ENCODE results near the gene TEX9. TPM values are rescaled to one million over a fixed set of nuclear protein-coding genes. Genes with fewer than 3 reads are reported as not detected.

TEX9 gene
- polyA plus RNA-seq, 1 donor (not counting 4 experiments of a cell fraction or from before 2014, with no cell fraction given) = 3.4 TPM

DNA sequence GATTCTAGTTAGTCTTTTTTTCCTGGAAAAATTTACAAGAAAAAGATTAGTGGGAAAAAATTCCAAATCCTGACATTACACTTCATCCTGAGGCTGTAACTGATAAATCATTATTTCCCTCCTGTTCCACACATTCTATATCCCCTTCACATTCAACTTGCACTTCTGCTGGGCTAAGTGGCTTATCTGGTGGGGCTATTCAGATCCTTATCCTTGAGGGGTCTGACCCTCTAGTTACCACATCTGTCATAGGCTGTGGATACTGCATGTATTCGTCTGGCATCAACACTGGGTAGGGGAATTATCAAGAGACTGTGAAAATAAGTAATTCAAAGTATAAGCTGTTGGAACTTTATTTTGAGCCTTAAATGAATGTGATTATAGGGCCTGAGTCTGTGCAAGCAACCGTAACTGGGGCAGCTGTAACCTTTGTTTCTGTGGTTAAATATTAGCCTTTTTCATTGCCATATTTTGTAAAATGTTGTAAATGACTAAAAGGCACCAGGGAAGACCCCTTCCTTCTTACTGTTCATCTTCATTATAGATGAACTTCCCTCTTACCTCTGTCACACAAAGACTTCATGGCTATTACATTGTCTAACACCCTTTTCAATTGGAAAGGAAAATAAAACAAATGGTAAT is 28.0 kb upstream of the TEX9 start:
- no peak for FAIRE-seq
- dilution Hi-C loops (cut with MboI; ENCODE audit: extremely low pct_ligation_motif_present, low sequenced_read_pairs) = no loop called here

DNA sequence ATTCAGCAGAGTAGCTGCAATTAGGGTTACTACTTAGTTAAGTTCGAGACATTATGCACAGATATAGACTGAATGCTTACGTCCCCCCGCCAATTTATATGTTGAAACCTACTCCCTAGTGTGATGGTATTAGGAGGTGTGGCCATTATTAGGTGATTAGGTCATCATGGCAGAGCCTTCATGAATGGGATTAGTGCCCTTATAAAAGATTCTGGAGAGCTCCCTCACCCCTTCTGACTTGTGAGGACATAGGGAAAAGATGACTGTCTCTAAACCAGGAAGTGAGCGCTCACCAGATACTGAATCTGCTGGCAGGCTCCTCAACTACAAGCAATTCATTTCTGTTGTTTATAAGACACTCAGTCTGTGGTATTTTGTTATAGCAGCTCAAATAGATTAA is 25.6 kb upstream of the TEX9 start:
- FAIRE-seq = peak; percentile 5

More for the DNA sequence above, 28.0 kb upstream of the TEX9 start:
- no peaks in the 10 kb centered on the region for H3K9me1 ChIP-seq (ENCODE audit: control insufficient read depth, extremely low read depth, insufficient read depth, low read length)
- TF ChIP-seq, protein P1, sequence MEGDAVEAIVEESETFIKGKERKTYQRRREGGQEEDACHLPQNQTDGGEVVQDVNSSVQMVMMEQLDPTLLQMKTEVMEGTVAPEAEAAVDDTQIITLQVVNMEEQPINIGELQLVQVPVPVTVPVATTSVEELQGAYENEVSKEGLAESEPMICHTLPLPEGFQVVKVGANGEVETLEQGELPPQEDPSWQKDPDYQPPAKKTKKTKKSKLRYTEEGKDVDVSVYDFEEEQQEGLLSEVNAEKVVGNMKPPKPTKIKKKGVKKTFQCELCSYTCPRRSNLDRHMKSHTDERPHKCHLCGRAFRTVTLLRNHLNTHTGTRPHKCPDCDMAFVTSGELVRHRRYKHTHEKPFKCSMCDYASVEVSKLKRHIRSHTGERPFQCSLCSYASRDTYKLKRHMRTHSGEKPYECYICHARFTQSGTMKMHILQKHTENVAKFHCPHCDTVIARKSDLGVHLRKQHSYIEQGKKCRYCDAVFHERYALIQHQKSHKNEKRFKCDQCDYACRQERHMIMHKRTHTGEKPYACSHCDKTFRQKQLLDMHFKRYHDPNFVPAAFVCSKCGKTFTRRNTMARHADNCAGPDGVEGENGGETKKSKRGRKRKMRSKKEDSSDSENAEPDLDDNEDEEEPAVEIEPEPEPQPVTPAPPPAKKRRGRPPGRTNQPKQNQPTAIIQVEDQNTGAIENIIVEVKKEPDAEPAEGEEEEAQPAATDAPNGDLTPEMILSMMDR (optimal IDR thresholded peaks at IDR 0.05 in 1 of 3, IDR thresholded peaks at IDR 0.05 in 1 of 3, conservative IDR thresholded peaks at IDR 0.05 in 1 of 3; ENCODE audit: extremely low read depth in 1 of 3, insufficient read depth in 2 of 3, low read length in 3 of 3) = no peak
- no peak for TF ChIP-seq EZH2 (IDR thresholded peaks at IDR 0.05; ENCODE audit: low read length)
- no peak overlapping the region for H3K9ac ChIP-seq (ENCODE audit: control insufficient read depth, extremely low read depth, insufficient read depth, low read length)
- DNase-seq (ENCODE audit: low read depth, low spot score) = no peak
- no peak overlapping the region for H3K4me3 ChIP-seq (ENCODE audit: control insufficient read depth in 2 of 3, extremely low read depth in 1 of 3, insufficient read depth in 2 of 3, low read depth in 1 of 3, low read length in 3 of 3)
- no peak overlapping the region for H3K4me2 ChIP-seq (ENCODE audit: control insufficient read depth, extremely low read depth, insufficient read depth, low read depth, low read length)
- H3K79me2 ChIP-seq (ENCODE audit: control insufficient read depth, insufficient read depth, low read length) = no peaks in the 10 kb centered on the region
- H3K36me3 ChIP-seq (ENCODE audit: control insufficient read depth in 2 of 2, extremely low read depth in 1 of 2, insufficient read depth in 2 of 2, low read length in 2 of 2) = no peaks in the 10 kb centered on the region
- no peaks in the 10 kb centered on the region for H3K9me3 ChIP-seq (ENCODE audit: control insufficient read depth, low read depth, low read length)
- no peaks in the 10 kb centered on the region for H3K27me3 ChIP-seq (ENCODE audit: control insufficient read depth, extremely low read depth, insufficient read depth, low read length)
- no peak overlapping the region for H3K27ac ChIP-seq (ENCODE audit: control insufficient read depth, insufficient read depth, low read length)
- peaks cover 26% of the 10 kb centered on the region for H3K4me1 ChIP-seq (ENCODE audit: control insufficient read depth, extremely low read depth, insufficient read depth, low read length)
- H2AFZ ChIP-seq (ENCODE audit: control insufficient read depth, low read length) = no peak overlapping the region
- H4K20me1 ChIP-seq (ENCODE audit: control insufficient read depth, extremely low read depth, insufficient read depth, low read length) = no peaks in the 10 kb centered on the region

More for the DNA sequence above, 25.6 kb upstream of the TEX9 start:
- no peak overlapping the region for H3K9ac ChIP-seq (ENCODE audit: control insufficient read depth, extremely low read depth, insufficient read depth, low read length)
- no peaks in the 10 kb centered on the region for H3K9me1 ChIP-seq (ENCODE audit: control insufficient read depth, extremely low read depth, insufficient read depth, low read length)
- no peaks in the 10 kb centered on the region for H3K9me3 ChIP-seq (ENCODE audit: control insufficient read depth, low read depth, low read length)
- no peaks in the 10 kb centered on the region for H4K20me1 ChIP-seq (ENCODE audit: control insufficient read depth, extremely low read depth, insufficient read depth, low read length)
- H3K36me3 ChIP-seq (ENCODE audit: control insufficient read depth in 2 of 2, extremely low read depth in 1 of 2, insufficient read depth in 2 of 2, low read length in 2 of 2) = no peaks in the 10 kb centered on the region
- no peak overlapping the region for H3K4me3 ChIP-seq (ENCODE audit: control insufficient read depth in 2 of 3, extremely low read depth in 1 of 3, insufficient read depth in 2 of 3, low read depth in 1 of 3, low read length in 3 of 3)
- H3K4me2 ChIP-seq (ENCODE audit: control insufficient read depth, extremely low read depth, insufficient read depth, low read depth, low read length) = no peak overlapping the region
- H3K4me1 ChIP-seq (ENCODE audit: control insufficient read depth, extremely low read depth, insufficient read depth, low read length) = peaks cover 36% of the 10 kb centered on the region
- H3K79me2 ChIP-seq (ENCODE audit: control insufficient read depth, insufficient read depth, low read length) = no peaks in the 10 kb centered on the region
- H2AFZ ChIP-seq (ENCODE audit: control insufficient read depth, low read length) = no peak overlapping the region
- DNase-seq (ENCODE audit: low read depth, low spot score) = no peak
- dilution Hi-C loops (cut with MboI; ENCODE audit: extremely low pct_ligation_motif_present, low sequenced_read_pairs) = no loop called here
- H3K27me3 ChIP-seq (ENCODE audit: control insufficient read depth, extremely low read depth, insufficient read depth, low read length) = no peaks in the 10 kb centered on the region
- no peak overlapping the region for H3K27ac ChIP-seq (ENCODE audit: control insufficient read depth, insufficient read depth, low read length)
- TF ChIP-seq, protein P1 (optimal IDR thresholded peaks at IDR 0.05 in 1 of 3, IDR thresholded peaks at IDR 0.05 in 1 of 3, conservative IDR thresholded peaks at IDR 0.05 in 1 of 3; ENCODE audit: extremely low read depth in 1 of 3, insufficient read depth in 2 of 3, low read length in 3 of 3) = no peak
- no peak for TF ChIP-seq EZH2 (IDR thresholded peaks at IDR 0.05; ENCODE audit: low read length)
